Suprapubic skin (tissue), 4 donors: Measurements from ENCODE around the gene HOXB8. TPM values are rescaled to one million over a fixed set of nuclear protein-coding genes. Genes with fewer than 3 reads are reported as not detected.

Experiments used
- DNase-seq, 2 donors: peaks; one replicate each; pipeline ENCODE4 v3.0.0-alpha.2; 2019; ENCODE audit warnings: low spot score in 2 of 2
- H3K27ac ChIP-seq: fragments of 200-600 bp; sonication (generic); one replicate; pipeline ENCODE4 v1.5.1; 2019
- H3K27me3 ChIP-seq: fragments of 200-600 bp; sonication (generic); one replicate; pipeline ENCODE4 v1.5.1; 2019
- H3K36me3 ChIP-seq: fragments of 200-600 bp; sonication (generic); one replicate; pipeline ENCODE4 v1.5.1; 2019
- H3K4me1 ChIP-seq: fragments of 200-600 bp; sonication (generic); one replicate; pipeline ENCODE4 v1.5.1; 2019
- H3K4me3 ChIP-seq: fragments of 200-600 bp; sonication (generic); one replicate; pipeline ENCODE4 v1.5.1; 2019; ENCODE audit warnings: mild to moderate bottlenecking
- H3K9me3 ChIP-seq: fragments of 200-600 bp; sonication (generic); one replicate; pipeline ENCODE4 v1.5.1; 2019
- EP300 ChIP-seq: sonication (generic); formaldehyde crosslinking; IDR thresholded peaks from one replicate; pipeline ENCODE4 v1.6.1; 2017; ENCODE audit warnings: antibody characterized with exemption
- POLR2A ChIP-seq, 2 donors: fragments of 450-650 bp; IDR thresholded peaks; one replicate each; pipeline ENCODE4 v1.6.1; 2017; ENCODE audit warnings: antibody characterized with exemption in 2 of 2, mild to moderate bottlenecking in 2 of 2, moderate library complexity in 2 of 2
- POLR2AphosphoS5 ChIP-seq, 3 donors: sonication (generic); formaldehyde crosslinking; IDR thresholded peaks; one replicate each; pipeline ENCODE4 v1.6.1; 2017; ENCODE audit warnings: antibody characterized with exemption in 3 of 3
- WGBS: methylation state at CpG from one replicate; pipeline ENCODE4 v1.1.5; 2018; 5-methylcytosine and 5-hydroxymethylcytosine counted together
- total RNA-seq, 4 donors: library from RNA; depleted of rRNA; stranded (reverse); fragments of >200 nt; gene quantifications; one replicate each; pipeline ENCODE4 v1.1.0, GENCODE V29; 2016
- TF ChIP-seq, protein P1 (sequence below), 2 donors: fragments of 200-600 bp in 1 of 2; fragments of 450-650 bp in 1 of 2; sonication (generic) in 1 of 2; IDR thresholded peaks; one replicate each; pipeline ENCODE4 v1.5.1; 2016 to 2019; ENCODE audit warnings: antibody characterized with exemption in 2 of 2, mild to moderate bottlenecking in 1 of 2, moderate library complexity in 1 of 2

HOXB8 gene
- total RNA-seq, 4 donors from 2014 or later, result not detected

DNA sequence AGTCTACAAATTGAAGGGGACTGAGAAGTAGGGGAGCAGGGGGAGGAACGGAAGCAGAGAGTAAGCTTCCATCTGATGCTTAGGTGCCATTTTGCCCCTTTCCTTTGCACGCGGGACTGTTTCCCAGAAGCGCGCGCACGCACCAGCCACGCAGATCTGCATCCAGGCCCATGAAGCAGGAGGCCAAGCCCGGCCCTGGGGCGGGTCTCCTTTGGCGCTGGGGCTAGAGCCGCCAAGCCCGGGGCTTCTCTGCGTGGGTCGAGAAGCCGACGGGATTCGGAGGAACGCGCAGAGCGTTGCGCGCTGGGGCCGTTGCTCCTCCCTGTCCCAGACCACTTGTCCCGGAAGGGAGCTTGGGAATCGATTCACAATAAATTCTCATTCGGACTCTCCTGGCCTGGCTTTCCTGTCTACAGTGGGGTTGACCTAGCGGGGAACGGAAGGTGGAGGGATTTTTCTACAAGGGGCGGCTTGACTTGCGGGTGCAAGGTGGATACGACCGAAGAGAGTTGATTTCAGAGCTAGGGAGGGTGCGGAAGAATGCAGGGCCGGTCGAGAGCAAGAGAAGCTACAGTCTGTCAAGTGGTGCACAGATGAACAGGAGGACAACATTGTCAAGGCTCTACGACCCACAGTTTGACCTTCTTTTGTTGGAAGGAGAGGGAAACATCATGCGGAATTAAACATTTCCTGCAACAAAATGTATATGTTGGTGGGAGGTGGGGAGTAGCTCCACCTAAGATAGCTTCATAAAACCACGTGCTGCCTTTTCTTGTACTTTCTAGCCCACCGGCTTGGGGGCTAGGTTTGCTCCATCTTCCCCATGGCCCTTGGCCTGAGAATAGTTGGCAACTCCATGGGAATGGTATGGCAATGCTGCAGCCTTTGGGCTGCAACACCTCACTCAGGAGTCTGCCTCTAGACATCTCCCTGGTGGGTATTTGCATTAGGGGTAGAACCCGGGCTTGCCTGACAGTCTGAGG is 6.6 kb upstream of the HOXB8 start:
- Histone ChIP-seq H3K36me3 (no peaks in the 10 kb centered on the region), H3K4me3 (no peak overlapping the region), H3K9me3 (no peaks in the 10 kb centered on the region), H3K27me3 (peaks cover 100% of the 10 kb centered on the region), H3K4me1 (peaks cover 39% of the 10 kb centered on the region), H3K27ac (no peak overlapping the region)
- TF ChIP-seq POLR2A (IDR thresholded peaks at IDR 0.05), result no peak
- no peak for TF ChIP-seq POLR2AphosphoS5 (IDR thresholded peaks at IDR 0.05)
- TF ChIP-seq EP300, result no peak
- TF ChIP-seq, protein P1, sequence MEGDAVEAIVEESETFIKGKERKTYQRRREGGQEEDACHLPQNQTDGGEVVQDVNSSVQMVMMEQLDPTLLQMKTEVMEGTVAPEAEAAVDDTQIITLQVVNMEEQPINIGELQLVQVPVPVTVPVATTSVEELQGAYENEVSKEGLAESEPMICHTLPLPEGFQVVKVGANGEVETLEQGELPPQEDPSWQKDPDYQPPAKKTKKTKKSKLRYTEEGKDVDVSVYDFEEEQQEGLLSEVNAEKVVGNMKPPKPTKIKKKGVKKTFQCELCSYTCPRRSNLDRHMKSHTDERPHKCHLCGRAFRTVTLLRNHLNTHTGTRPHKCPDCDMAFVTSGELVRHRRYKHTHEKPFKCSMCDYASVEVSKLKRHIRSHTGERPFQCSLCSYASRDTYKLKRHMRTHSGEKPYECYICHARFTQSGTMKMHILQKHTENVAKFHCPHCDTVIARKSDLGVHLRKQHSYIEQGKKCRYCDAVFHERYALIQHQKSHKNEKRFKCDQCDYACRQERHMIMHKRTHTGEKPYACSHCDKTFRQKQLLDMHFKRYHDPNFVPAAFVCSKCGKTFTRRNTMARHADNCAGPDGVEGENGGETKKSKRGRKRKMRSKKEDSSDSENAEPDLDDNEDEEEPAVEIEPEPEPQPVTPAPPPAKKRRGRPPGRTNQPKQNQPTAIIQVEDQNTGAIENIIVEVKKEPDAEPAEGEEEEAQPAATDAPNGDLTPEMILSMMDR (IDR thresholded peaks at IDR 0.05), result no peak
- 62% methylated on average over 40 of the region's 41 CpGs for WGBS
- no peak for DNase-seq

GRCh38 chr17:48620461-48621139 is 5.5 kb upstream of the HOXB8 start:
- TF ChIP-seq POLR2A (IDR thresholded peaks at IDR 0.05) (no peak), POLR2AphosphoS5 (IDR thresholded peaks at IDR 0.05) (no peak), EP300 (no peak)
- TF ChIP-seq, protein P1 (IDR thresholded peaks at IDR 0.05), result no peak
- Histone ChIP-seq H3K9me3 (no peaks in the 10 kb centered on the region), H3K36me3 (no peaks in the 10 kb centered on the region), H3K4me1 (peaks cover 28% of the 10 kb centered on the region), H3K4me3 (no peak overlapping the region), H3K27ac (no peak overlapping the region), H3K27me3 (peaks cover 100% of the 10 kb centered on the region)
- WGBS, result 72% methylated on average over 6 of the region's 6 CpGs
- no peak for DNase-seq

DNA sequence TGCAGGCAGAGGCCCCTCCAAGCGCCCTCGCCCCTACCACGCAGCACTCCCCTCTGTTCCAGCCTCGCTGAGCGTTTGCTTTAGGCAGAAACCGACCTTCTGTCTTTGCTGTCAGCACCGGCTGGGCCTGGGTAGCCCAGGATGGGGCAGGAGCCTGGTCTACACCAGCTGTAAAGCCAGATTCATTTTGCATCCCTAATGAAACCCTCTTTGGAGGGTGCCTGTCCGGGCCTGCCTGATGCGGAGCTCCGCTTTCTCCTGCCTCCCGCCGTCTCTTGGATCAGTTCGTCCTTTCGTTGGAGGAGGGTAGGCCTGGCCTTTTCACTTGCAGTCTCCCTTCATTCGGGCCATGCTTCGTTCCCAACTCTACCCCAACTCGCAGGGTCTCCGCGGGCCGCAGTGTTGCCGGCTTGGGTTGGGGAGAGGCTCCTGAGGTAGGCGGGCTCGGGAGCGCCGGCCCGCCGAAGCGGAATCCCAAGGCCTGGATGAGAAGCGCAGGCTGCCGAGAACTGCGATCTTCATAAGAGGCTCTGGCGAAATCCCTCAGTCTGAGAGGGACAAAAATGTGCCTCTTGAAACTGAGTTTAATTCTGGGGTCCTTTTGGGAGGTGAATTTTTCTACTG is 4.8 kb upstream of the HOXB8 start:
- TF ChIP-seq EP300, result no peak
- TF ChIP-seq, protein P1 (IDR thresholded peaks at IDR 0.05), result no peak
- TF ChIP-seq POLR2A (IDR thresholded peaks at IDR 0.05), result no peak
- no peak for TF ChIP-seq POLR2AphosphoS5 (IDR thresholded peaks at IDR 0.05)
- H3K4me1 ChIP-seq, result peaks cover 26% of the 10 kb centered on the region
- no peaks in the 10 kb centered on the region for H3K36me3 ChIP-seq
- H3K27ac ChIP-seq, result no peak overlapping the region
- DNase-seq, result no peak
- peaks cover 100% of the 10 kb centered on the region for H3K27me3 ChIP-seq
- WGBS, result 67% methylated on average over 31 of the region's 32 CpGs
- no peaks in the 10 kb centered on the region for H3K9me3 ChIP-seq
- H3K4me3 ChIP-seq, result no peak overlapping the region

DNA sequence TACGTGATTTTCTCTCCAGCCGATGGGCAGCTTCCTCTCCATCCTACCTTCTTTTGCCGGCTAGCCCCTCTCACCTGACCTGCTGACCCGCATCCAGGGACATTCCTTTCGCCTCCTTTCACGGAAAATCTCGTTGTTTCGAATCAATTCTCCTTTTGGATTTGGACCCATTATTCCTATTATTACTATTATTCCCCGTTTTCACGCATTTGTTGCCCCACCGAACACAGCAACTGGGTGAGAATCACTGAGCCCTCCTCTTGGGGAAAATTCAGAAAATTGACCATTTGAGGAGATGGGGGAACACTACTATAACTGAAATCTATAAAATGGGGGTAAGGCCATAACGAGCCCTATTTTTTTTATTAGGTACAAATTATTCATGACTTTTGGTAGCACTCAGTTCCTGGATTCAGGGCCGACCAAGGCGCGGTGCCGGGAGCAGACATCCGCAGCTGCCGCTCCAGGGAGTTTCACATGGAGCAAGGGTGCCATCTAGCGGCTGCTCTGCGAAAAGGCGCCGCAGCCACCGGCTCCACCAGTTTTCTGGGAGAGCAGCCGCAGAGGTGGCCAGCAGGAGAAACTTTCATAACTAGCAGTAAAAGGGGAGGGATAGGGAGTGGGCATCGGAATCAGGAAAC is 3.3 kb upstream of the HOXB8 start:
- no peak overlapping the region for H3K27ac ChIP-seq
- WGBS, result 10% methylated on average over 25 of the region's 25 CpGs
- DNase-seq, result peak; percentile 93 to 95
- H3K27me3 ChIP-seq, result peaks cover 100% of the 10 kb centered on the region
- no peaks in the 10 kb centered on the region for H3K36me3 ChIP-seq
- H3K4me1 ChIP-seq, result peaks cover 38% of the 10 kb centered on the region
- H3K4me3 ChIP-seq, result peak overlapping the region; percentile 4
- TF ChIP-seq EP300 (no peak), POLR2A (IDR thresholded peaks at IDR 0.05) (no peak), POLR2AphosphoS5 (IDR thresholded peaks at IDR 0.05) (no peak)
- TF ChIP-seq, protein P1 (IDR thresholded peaks at IDR 0.05), result peak; percentile 96 to 99
- no peaks in the 10 kb centered on the region for H3K9me3 ChIP-seq
